CD4-positive, alpha-beta T cell (primary cell): ENCODE measurements around the gene VDAC2. TPM values are rescaled to one million over a fixed set of nuclear protein-coding genes. Genes with fewer than 3 reads are reported as not detected.

ENCODE experiments used
- ATAC-seq: fragments of 200-7000 bp; cut with Tn5 transposase; one replicate; pipeline ENCODE4 v1.10.0; 2022; ENCODE audit warnings: mild to moderate bottlenecking; ENCODE audit not compliant: poor library complexity
- CTCF ChIA-PET: fragments of 350-600 bp; sonication (Branson Sonifier 250); formaldehyde crosslinking; loops from one replicate; lab custom pipeline; 2021; ENCODE audit warnings: antibody characterized with exemption, inconsistent platforms; lab: Charles Lee
- POLR2A ChIA-PET: fragments of 350-600 bp; sonication (Branson Sonifier 250); formaldehyde crosslinking; loops from one replicate; lab custom pipeline; 2021; ENCODE audit warnings: antibody characterized with exemption, inconsistent platforms; lab: Charles Lee
- DNase-seq, 14 experiments: peaks; one replicate each; pipeline ENCODE4 v3.0.0-alpha.2; 2013 to 2020; ENCODE audit warnings: mixed read lengths in 2 of 14
- H3K27ac ChIP-seq, 2 donors: one replicate each; pipeline versions ENCODE4 v1.5.1 to v1.7.0; 2013; ENCODE audit warnings: low read length in 2 of 2, low read depth in 1 of 2, mild to moderate bottlenecking in 1 of 2
- H3K27me3 ChIP-seq, 2 experiments: 1 replicate in 1 of 2; 2 replicates in 1 of 2; pipeline versions ENCODE4 v1.6.1 to v1.7.0; 2013; ENCODE audit warnings: low read length in 2 of 2, control low read depth in 1 of 2, mild to moderate bottlenecking in 1 of 2, moderate library complexity in 1 of 2; ENCODE audit not compliant: insufficient read depth in 2 of 2, control insufficient read depth in 1 of 2
- H3K36me3 ChIP-seq: one replicate; pipeline ENCODE4 v1.6.1; 2013; ENCODE audit warnings: low read length, control low read depth; ENCODE audit not compliant: insufficient read depth
- H3K4me1 ChIP-seq: one replicate; pipeline ENCODE4 v1.6.1; 2013; ENCODE audit warnings: low read length, control low read depth; ENCODE audit not compliant: insufficient read depth
- H3K4me3 ChIP-seq: one replicate; pipeline ENCODE4 v1.5.1; 2013; ENCODE audit warnings: mild to moderate bottlenecking, low read length, moderate library complexity
- H3K9me3 ChIP-seq, 2 experiments: 1 replicate in 1 of 2; 2 replicates in 1 of 2; pipeline versions ENCODE4 v1.6.1 to v1.7.0; 2013; ENCODE audit warnings: low read length in 2 of 2, mild to moderate bottlenecking in 2 of 2, control low read depth in 1 of 2, moderate library complexity in 1 of 2; ENCODE audit not compliant: control insufficient read depth in 1 of 2, insufficient read depth in 1 of 2
- H3K27ac Mint-ChIP-seq: one replicate; pipeline ENCODE4 v1.8.0; 2020; ENCODE audit warnings: mixed read lengths
- H3K27me3 Mint-ChIP-seq: one replicate; pipeline ENCODE4 v1.8.0; 2021; ENCODE audit warnings: mixed read lengths
- H3K36me3 Mint-ChIP-seq: one replicate; pipeline ENCODE4 v1.8.0; 2021; ENCODE audit warnings: low read depth, mixed read lengths
- H3K4me1 Mint-ChIP-seq: one replicate; pipeline ENCODE4 v1.8.0; 2021; ENCODE audit warnings: low read depth, mixed read lengths
- H3K4me3 Mint-ChIP-seq: one replicate; pipeline ENCODE4 v1.8.0; 2020; ENCODE audit warnings: mild to moderate bottlenecking, mixed read lengths
- H3K9me3 Mint-ChIP-seq: one replicate; pipeline ENCODE4 v1.8.0; 2020; ENCODE audit warnings: mixed read lengths
- CTCF ChIP-seq: fragments of 200-600 bp; IDR thresholded peaks from one replicate; pipeline ENCODE4 v1.8.0; 2022; ENCODE audit warnings: antibody characterized with exemption, mild to moderate bottlenecking
- intact Hi-C, 2 experiments: fragments of 100-400 bp; cut with DNase I in 1 of 2; cut with micrococcal nuclease in 1 of 2; formaldehyde crosslinking; loops; one replicate each; pipeline versions ENCODE4 v1.15.1 to v1.9.0; 2023 to 2025; cut with DNase I, micrococcal nuclease
- total RNA-seq, 174 experiments: library from RNA in 2 of 174; stranded (reverse) in 2 of 174; gene quantifications; one replicate each; pipeline ENCODE4 v1.2.3 and lab custom pipeline; 2021 to 2026

The VDAC2 gene
- total RNA-seq, 2 experiments from 2014 or later, result 141 to 147 TPM

DNA sequence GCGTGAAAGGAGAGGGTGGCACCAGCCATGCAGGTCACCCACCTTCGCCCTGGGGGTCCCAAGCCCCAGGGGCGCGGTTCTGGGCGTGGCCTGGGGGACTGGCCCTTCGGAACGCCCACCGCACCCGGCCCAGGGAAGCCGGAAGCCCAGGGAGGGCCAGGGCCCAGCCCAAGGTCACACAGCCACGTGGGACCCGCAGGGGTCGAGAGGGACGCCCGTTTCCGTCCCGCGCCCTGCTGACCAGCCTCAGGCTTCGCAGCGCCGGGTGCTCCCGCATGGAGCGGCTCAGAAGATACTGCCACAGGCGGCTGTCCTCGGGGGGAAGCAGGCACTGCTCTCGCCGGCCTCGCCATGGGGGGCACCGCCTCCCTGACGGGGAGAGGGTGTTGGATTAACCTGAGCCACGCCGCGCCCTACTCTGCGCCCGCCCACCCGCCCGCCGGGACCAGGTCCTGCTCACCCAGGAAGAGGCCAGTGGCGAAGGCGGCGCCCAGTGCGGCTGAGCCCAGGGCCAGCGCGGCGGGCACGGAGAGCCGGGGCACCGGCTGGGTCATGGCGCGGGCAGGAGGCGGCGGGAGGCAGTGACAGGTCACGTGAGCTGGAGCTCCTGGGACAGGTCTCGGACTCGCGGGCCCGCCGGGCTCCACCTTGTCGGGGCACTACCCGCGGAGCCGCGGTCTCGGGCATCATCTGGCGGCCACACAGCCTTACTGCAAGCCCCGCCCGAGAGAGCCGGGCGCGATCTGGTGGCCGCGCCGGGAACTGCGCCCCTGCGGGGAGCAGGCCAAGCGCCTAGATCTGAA, 25.0 kb downstream of the VDAC2 start, which contains the start of gene COMTD1:
Gene COMTD1 (minus strand): TSS at position 583 of the 803 bp plus-strand sequence. CDS start 29 bp downstream, at position 554.
- DNase-seq (peak; percentile 87 to 96 (median 92)), ATAC-seq (peak; percentile 64)
- Mint-ChIP-seq H3K27me3 (no peaks in the 10 kb centered on the region), H3K4me3 (peak within 1 kb of the TSS; percentile 88), H3K27ac (peak within 1 kb of the TSS; percentile 90), H3K4me1 (peaks cover 29% of the 10 kb centered on the region), H3K9me3 (no peaks in the 10 kb centered on the region), H3K36me3 (peaks cover 30% of the 10 kb centered on the region)
- CTCF ChIA-PET, result interaction anchor here (0.6 to 5.0 kb wide), 30 partner anchors 9 to 1085 kb away, joined by 3 to 105 read pairs (median 5); partner anchors contain the start of genes ADK, AP3M1, SAMD8 and VDAC2
- Histone ChIP-seq H3K9me3 (no peaks in the 10 kb centered on the region), H3K4me3 (peak within 1 kb of the TSS; percentile 80), H3K27me3 (no peaks in the 10 kb centered on the region), H3K36me3 (peaks cover 16% of the 10 kb centered on the region), H3K4me1 (peaks cover 28% of the 10 kb centered on the region), H3K27ac (peak within 1 kb of the TSS; percentile 47 to 66)
- intact Hi-C loops, result loop anchor here (1.0 to 10.0 kb wide), 8 partner anchors 47 to 1361 kb away; partner anchors contain the start of gene CAMK2G (in 1 of the 2)
- POLR2A ChIA-PET, result interaction anchor here (0.6 to 9.2 kb wide), 7 partner anchors 11 to 1067 kb away, joined by 3 to 208 read pairs (median 6); partner anchors contain the start of genes KAT6B and VDAC2
- TF ChIP-seq CTCF, result peak; percentile 100

DNA sequence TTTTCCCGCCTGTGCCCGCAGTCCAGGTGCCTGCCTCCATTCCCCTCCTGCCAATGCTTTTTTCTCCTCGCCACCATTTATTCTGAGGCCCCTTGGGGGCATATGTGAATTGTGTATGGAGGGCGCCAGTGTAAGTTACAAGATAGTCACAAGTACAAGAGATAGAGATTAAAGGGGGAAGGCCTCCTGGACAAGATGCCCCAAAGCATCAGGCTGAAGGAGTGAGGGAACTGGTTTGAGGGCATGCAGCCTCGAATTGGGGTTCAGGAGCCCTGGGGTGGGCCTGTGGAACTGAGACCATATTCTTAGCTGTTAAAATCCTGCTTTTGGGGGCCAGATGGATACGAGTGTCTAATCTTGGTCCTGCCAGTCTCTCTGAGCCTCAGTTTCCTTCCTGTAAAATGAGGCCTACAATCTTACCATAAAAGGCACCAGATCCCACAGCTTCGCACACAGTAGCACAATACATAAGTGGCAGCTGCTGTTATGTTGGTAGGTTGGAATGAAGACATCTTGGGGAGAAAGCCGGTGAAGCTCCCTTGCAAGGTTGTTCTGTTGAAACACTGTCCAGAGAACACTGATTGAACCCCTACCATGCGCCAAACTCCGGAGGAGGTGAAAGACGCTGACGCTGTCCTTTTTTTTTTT, 25.7 kb downstream of the VDAC2 start:
- Histone ChIP-seq H3K4me3 (no peak overlapping the region), H3K4me1 (peaks cover 25% of the 10 kb centered on the region), H3K36me3 (peaks cover 12% of the 10 kb centered on the region), H3K27ac (peak overlapping the region in 1 of 2 donors; percentile 47), H3K9me3 (no peaks in the 10 kb centered on the region), H3K27me3 (no peaks in the 10 kb centered on the region)
- Mint-ChIP-seq H3K9me3 (no peaks in the 10 kb centered on the region), H3K36me3 (peaks cover 23% of the 10 kb centered on the region), H3K27me3 (no peaks in the 10 kb centered on the region), H3K27ac (peak overlapping the region; percentile 68), H3K4me1 (peaks cover 22% of the 10 kb centered on the region), H3K4me3 (peak overlapping the region; percentile 88)
- TF ChIP-seq CTCF, result peak; percentile 63
- DNase-seq, result peak in 1 of 14 experiments; percentile 9
- ChIA-PET POLR2A (interaction anchor here (0.7 to 9.2 kb wide), 5 partner anchors 15 to 54 kb away, joined by 3 to 208 read pairs (median 6); partner anchors contain the start of gene VDAC2), CTCF (interaction anchor here (0.7 to 5.0 kb wide), 21 partner anchors 10 to 994 kb away, joined by 3 to 105 read pairs (median 5); partner anchors contain the start of genes SAMD8 and VDAC2)
- intact Hi-C loops, result loop anchor here (1.0 to 10.0 kb wide), 8 partner anchors 48 to 1362 kb away; partner anchors contain the start of gene CAMK2G (in 1 of the 2)
- ATAC-seq, result no peak
